KMS-11 (cell line): ENCODE measurements around the gene TJAP1.
A peak's percentile ranks its signal among the peaks of the same experiment; 100 is the strongest.

Experiments used
- H2AFZ ChIP-seq: fragments of 200-600 bp; sonication (generic); 2 replicates; pipeline ENCODE4 v1.6.1; 2016; ENCODE audit warnings: antibody characterized with exemption, mixed run types, low read depth
- H3K27ac ChIP-seq: fragments of 200-600 bp; sonication (generic); 2 replicates; pipeline ENCODE4 v1.6.1; 2016; ENCODE audit warnings: mild to moderate bottlenecking, mixed run types
- H3K27me3 ChIP-seq: fragments of 200-600 bp; sonication (generic); 2 replicates; pipeline ENCODE4 v1.6.1; 2017; ENCODE audit warnings: mild to moderate bottlenecking, low read depth, mixed run types, moderate library complexity; ENCODE audit not compliant: insufficient read depth
- H3K36me3 ChIP-seq: fragments of 200-600 bp; sonication (generic); 2 replicates; pipeline ENCODE4 v1.6.1; 2017; ENCODE audit warnings: mild to moderate bottlenecking, mixed run types; ENCODE audit not compliant: insufficient read depth
- H3K4me1 ChIP-seq: fragments of 200-600 bp; sonication (generic); 2 replicates; pipeline ENCODE4 v1.6.1; 2016; ENCODE audit warnings: mild to moderate bottlenecking, low read depth, mixed run types; ENCODE audit not compliant: poor library complexity, severe bottlenecking
- H3K4me2 ChIP-seq: fragments of 200-600 bp; sonication (generic); 2 replicates; pipeline ENCODE4 v1.7.0; 2016; ENCODE audit warnings: mild to moderate bottlenecking, mixed run types
- H3K4me3 ChIP-seq: fragments of 200-600 bp; sonication (generic); IDR thresholded peaks from 2 replicates; pipeline ENCODE4 v1.6.1; 2017; ENCODE audit warnings: low read depth, low read length, mixed read lengths; ENCODE audit not compliant: insufficient read depth
- H3K79me2 ChIP-seq: fragments of 200-600 bp; sonication (generic); 2 replicates; pipeline ENCODE4 v1.6.1; 2016; ENCODE audit warnings: low read depth, mixed run types; ENCODE audit not compliant: insufficient read depth
- H3K9ac ChIP-seq: fragments of 200-600 bp; sonication (generic); 2 replicates; pipeline ENCODE4 v1.6.1; 2016; ENCODE audit warnings: mild to moderate bottlenecking, mixed run types
- H4K20me1 ChIP-seq: fragments of 200-600 bp; sonication (generic); 2 replicates; pipeline ENCODE4 v1.6.1; 2016; ENCODE audit warnings: mild to moderate bottlenecking, mixed run types; ENCODE audit not compliant: insufficient read depth
- CTCF ChIP-seq: fragments of 200-600 bp; sonication (generic); conservative IDR thresholded peaks from 2 replicates; pipeline ENCODE4 v1.6.1; 2017; ENCODE audit warnings: low read depth, mild to moderate bottlenecking, antibody characterized with exemption, low read length, moderate library complexity, mixed read lengths

TJAP1 gene

GRCh38 chr6:43508481-43509141 lies 31.2 kb downstream of the TJAP1 start:
- H3K4me1 ChIP-seq, result peaks cover 11% of the 10 kb centered on the region
- peaks cover 10% of the 10 kb centered on the region; the same call in 1 of the 2 replicates for H3K27me3 ChIP-seq
- H4K20me1 ChIP-seq, result no peaks in the 10 kb centered on the region
- H3K4me2 ChIP-seq, result no peak overlapping the region
- no peak overlapping the region for H3K4me3 ChIP-seq
- no peak for TF ChIP-seq CTCF
- no peaks in the 10 kb centered on the region for H3K79me2 ChIP-seq
- H3K9ac ChIP-seq, result no peak overlapping the region
- H3K36me3 ChIP-seq, result no peaks in the 10 kb centered on the region
- no peak overlapping the region for H3K27ac ChIP-seq
- H2AFZ ChIP-seq, result no peak overlapping the region

GRCh38 chr6:43509142-43509983 lies 32.0 kb downstream of the TJAP1 start:
- peak overlapping the region; percentile 52; the same call in 1 of the 2 replicates for H2AFZ ChIP-seq
- no peak overlapping the region for H3K27ac ChIP-seq
- no peaks in the 10 kb centered on the region for H4K20me1 ChIP-seq
- H3K4me2 ChIP-seq, result peak overlapping the region; percentile 57
- H3K4me1 ChIP-seq, result peaks cover 11% of the 10 kb centered on the region
- TF ChIP-seq CTCF, result no peak
- H3K9ac ChIP-seq, result no peak overlapping the region
- no peak overlapping the region for H3K4me3 ChIP-seq
- H3K36me3 ChIP-seq, result no peaks in the 10 kb centered on the region
- no peaks in the 10 kb centered on the region for H3K79me2 ChIP-seq
- peaks cover 10% of the 10 kb centered on the region; the same call in 1 of the 2 replicates for H3K27me3 ChIP-seq

- Histone ChIP-seq H3K27ac (no peak within 1 kb of the TSS), H2AFZ (peak within 1 kb of the TSS; percentile 52), H3K4me3 (no peak within 1 kb of the TSS)
Measured at GRCh38 chr6:43509984-43510826, 32.8 kb downstream of the TJAP1 start, which contains the start of gene LRRC73. Gene LRRC73 (minus strand): TSS chr6:43510346. CDS start chr6:43509785, 561 bp downstream.

More at GRCh38 chr6:43509984-43510826, 32.8 kb downstream of the TJAP1 start, which contains the start of gene LRRC73:
- H3K27me3 ChIP-seq, result peaks cover 10% of the 10 kb centered on the region; the same call in 1 of the 2 replicates
- no peaks in the 10 kb centered on the region for H3K36me3 ChIP-seq
- no peaks in the 10 kb centered on the region for H4K20me1 ChIP-seq
- H3K9ac ChIP-seq, result no peak within 1 kb of the TSS
- H3K79me2 ChIP-seq, result no peaks in the 10 kb centered on the region
- H3K4me1 ChIP-seq, result peaks cover 11% of the 10 kb centered on the region
- peak within 1 kb of the TSS; percentile 57 for H3K4me2 ChIP-seq
- TF ChIP-seq CTCF, result no peak
